ENCODE measurements around the gene IMPDH1. TPM values are rescaled to one million over a fixed set of nuclear protein-coding genes. Genes with fewer than 3 reads are reported as not detected.

Gene IMPDH1
- total and polyA plus RNA-seq, 9 of the 15 experiments (the other 6 are each of a cell fraction or from before 2014, with no cell fraction given): 0.80 to 118 (median 64.3) TPM

- TF ChIP-seq ZNF511 (CRISPR knock-in tag; IDR thresholded peaks at IDR 0.05) (0 out of 2 replicates have a peak, but pooled peaks have one; percentile 74), RBM39 (optimal IDR thresholded peaks at IDR 0.05; ENCODE audit: low read depth, low read length) (peak; percentile 31), KAT7 (CRISPR knock-in tag; IDR thresholded peaks at IDR 0.05; ENCODE audit: borderline replicate concordance) (peak; percentile 80), ZC3H8 (IDR thresholded peaks at IDR 0.05) (no peak), JUN (IDR thresholded peaks at IDR 0.05; ENCODE audit: borderline replicate concordance, low read depth, low read length) (no peak), JUN (CRISPR knock-in tag; IDR thresholded peaks at IDR 0.05; ENCODE audit: borderline replicate concordance) (0 out of 2 replicates have a peak, but pooled peaks have one; percentile 41), PTBP1 (IDR thresholded peaks at IDR 0.05; ENCODE audit: low read depth, low read length) (no peak), THRB (CRISPR knock-in tag; conservative IDR thresholded peaks at IDR 0.05) (no peak), ZKSCAN8 (CRISPR knock-in tag; IDR thresholded peaks at IDR 0.05) (no peak), TCF7 (IDR thresholded peaks at IDR 0.05; ENCODE audit: borderline replicate concordance) (no peak; the same call in 1 of the 2 replicates), DPF2 (IDR thresholded peaks at IDR 0.05) (peak; percentile 25; the same call in 1 of the 2 replicates), CREB1 (IDR thresholded peaks at IDR 0.05) (no peak), CREB1 (CRISPR knock-in tag; IDR thresholded peaks at IDR 0.05) (peak; percentile 20; the same call in 1 of the 2 replicates), NEUROD1 (IDR thresholded peaks at IDR 0.05; ENCODE audit: borderline replicate concordance, low read depth, low read length, partially characterized antibody) (peak; percentile 4), SMC3 (conservative IDR thresholded peaks at IDR 0.05; ENCODE audit: insufficient read depth, low read depth, low read length) (0 out of 2 replicates have a peak, but pooled peaks have one; percentile 4), BACH1 (tag; IDR thresholded peaks at IDR 0.05) (no peak), ZNF76 (CRISPR knock-in tag; IDR thresholded peaks at IDR 0.05; ENCODE audit: borderline replicate concordance) (no peak), FOXA1 (IDR thresholded peaks at IDR 0.05; ENCODE audit: borderline replicate concordance) (no peak), MTA2 (IDR thresholded peaks at IDR 0.05; ENCODE audit: low read depth) (no peak), KDM1A (IDR thresholded peaks at IDR 0.05) (no peak), TCF15 (CRISPR knock-in tag; IDR thresholded peaks at IDR 0.05) (no peak), UBTF (IDR thresholded peaks at IDR 0.05; ENCODE audit: borderline replicate concordance in 1 of 2, low read depth in 2 of 2, low read length in 2 of 2) (0 out of 4 replicates have a peak, but pooled peaks of 1 of the 2 experiments have one; percentile 12), KLF13 (tag; IDR thresholded peaks at IDR 0.05; ENCODE audit: borderline replicate concordance, low read depth) (no peak)
These were observed 830 bp downstream of the IMPDH1 start (continued) for GRCh38 chr7:128408709-128409595.
